Mucosa of stomach (tissue), 1 donor: Measurements from ENCODE around the gene IL1RAPL1.
"Not testable (repeated sequence)": the region's sequence is repeated elsewhere in the genome, so short reads cannot be mapped to it uniquely, and the experiment has no call there.

Source experiments
- H3K27me3 ChIP-seq: one replicate; pipeline ENCODE4 v1.7.0; 2013; ENCODE audit warnings: mild to moderate bottlenecking, low read length; ENCODE audit not compliant: control insufficient read depth, insufficient read depth
- H3K36me3 ChIP-seq: one replicate; pipeline ENCODE4 v1.7.0; 2013; ENCODE audit warnings: low read length; ENCODE audit not compliant: control insufficient read depth, insufficient read depth
- H3K4me1 ChIP-seq: one replicate; pipeline ENCODE4 v1.7.0; 2013; ENCODE audit warnings: mild to moderate bottlenecking, low read length; ENCODE audit not compliant: control insufficient read depth, insufficient read depth
- H3K4me3 ChIP-seq: one replicate; pipeline ENCODE4 v1.7.0; 2013; ENCODE audit warnings: low read length
- H3K9ac ChIP-seq: one replicate; pipeline ENCODE4 v1.7.0; 2013; ENCODE audit warnings: mild to moderate bottlenecking, low read length, moderate library complexity
- H3K9me3 ChIP-seq: one replicate; pipeline ENCODE4 v1.7.0; 2013; ENCODE audit warnings: mild to moderate bottlenecking, low read length, moderate library complexity; ENCODE audit not compliant: control insufficient read depth
- donor health status: Pancreatic carcinoma.

IL1RAPL1 gene

DNA sequence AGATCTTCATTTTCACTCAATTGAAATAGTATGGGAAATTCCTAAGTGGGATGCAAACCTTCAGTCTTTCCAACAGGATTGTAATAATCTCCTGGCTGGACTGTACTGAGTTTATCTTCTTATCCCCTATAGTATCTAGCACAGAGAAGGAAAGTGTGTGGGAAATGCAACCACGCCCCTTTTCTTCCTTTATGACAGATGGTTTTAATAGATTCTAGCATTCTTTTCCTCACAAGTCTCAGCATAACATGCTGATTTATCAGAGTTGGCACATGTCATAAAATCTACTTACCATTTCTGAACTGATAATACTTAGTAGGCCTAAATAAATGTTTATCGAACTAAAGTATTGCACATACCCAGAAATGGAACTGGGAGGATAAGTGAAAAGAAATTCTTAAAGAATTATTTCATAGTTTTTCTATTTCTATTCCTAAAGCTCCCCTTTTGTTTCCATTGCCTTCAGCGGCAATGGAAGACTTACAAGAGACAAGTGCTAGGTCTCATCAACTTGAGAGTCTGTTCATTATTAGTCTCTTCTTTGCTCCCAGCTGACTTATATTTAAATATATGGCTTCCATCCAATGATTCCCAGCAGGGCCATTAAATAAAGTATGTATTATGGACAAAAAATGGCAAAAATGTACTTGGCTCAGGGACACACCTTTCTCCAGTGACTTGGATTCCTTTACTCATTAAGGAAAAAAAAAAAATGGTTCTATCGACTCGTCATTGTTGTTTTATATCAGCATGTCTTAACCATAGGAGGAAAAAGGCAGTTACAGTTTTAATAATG lies 484.5 kb downstream of the IL1RAPL1 start:
- Histone ChIP-seq H3K4me3 (no peak overlapping the region), H3K9me3 (no peaks in the 10 kb centered on the region), H3K4me1 (no peaks in the 10 kb centered on the region), H3K36me3 (no peaks in the 10 kb centered on the region), H3K9ac (no peak overlapping the region), H3K27me3 (no peaks in the 10 kb centered on the region)

DNA sequence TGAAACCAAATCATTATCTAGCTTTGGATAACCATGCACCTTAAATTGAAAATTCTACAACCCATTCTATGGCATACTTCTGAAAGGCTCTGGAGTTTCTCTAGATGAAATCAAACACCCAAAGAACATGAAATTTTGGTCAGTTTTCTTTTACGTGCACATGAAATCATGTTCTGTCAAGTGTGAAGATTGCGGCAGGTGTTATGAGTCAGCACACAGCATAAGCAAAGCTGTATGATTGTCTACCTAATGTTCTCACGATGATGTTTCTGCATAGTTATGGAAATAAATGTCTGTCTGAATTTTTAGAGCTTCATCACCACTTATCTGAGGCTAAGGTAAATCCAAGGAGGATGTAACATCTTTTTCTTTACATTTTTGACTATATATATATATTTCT lies 495.3 kb downstream of the IL1RAPL1 start:
- no peaks in the 10 kb centered on the region for H3K9me3 ChIP-seq
- no peaks in the 10 kb centered on the region for H3K27me3 ChIP-seq
- no peaks in the 10 kb centered on the region for H3K4me1 ChIP-seq
- H3K9ac ChIP-seq, result no peak overlapping the region
- H3K36me3 ChIP-seq, result no peaks in the 10 kb centered on the region
- no peak overlapping the region for H3K4me3 ChIP-seq

DNA sequence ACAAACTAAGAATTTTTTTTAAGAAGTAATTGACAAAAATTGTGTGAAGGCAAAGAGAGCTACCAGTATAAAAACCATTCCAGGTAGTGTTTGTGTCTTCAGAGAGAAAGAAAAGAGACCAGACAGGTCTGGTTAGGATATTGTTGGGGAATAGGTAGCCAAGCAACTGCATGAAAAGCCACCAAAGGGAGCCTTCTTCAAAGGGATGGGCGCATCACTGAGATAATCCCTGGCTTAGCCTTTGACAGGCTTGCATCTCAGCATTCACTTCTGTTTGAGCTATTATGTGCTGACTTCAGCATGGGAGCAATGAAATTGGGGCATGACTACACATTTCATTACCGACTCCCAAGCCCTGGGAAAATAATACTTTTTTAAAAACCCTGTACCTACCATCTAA lies 496.6 kb downstream of the IL1RAPL1 start:
- Histone ChIP-seq H3K4me3 (no peak overlapping the region), H3K27me3 (no peaks in the 10 kb centered on the region), H3K9ac (no peak overlapping the region), H3K4me1 (no peaks in the 10 kb centered on the region), H3K36me3 (no peaks in the 10 kb centered on the region), H3K9me3 (no peaks in the 10 kb centered on the region)

DNA sequence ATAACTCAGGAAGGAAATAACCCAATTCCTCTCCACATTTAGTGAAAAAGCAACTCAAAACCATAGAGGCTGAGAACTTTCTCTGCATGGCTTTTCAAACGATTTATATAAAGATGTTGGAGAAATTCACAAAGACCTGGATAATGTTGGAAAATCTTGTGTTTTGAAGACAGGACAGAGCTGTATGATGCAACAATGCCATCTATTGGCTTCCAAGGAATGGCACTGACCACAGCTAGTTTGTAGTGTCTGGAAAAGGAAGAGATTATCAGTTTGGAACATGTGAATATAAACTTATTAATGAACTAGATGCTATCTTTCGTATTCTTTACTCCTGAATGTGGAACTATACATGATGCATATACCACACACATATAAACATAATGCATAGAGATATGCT lies 503.6 kb downstream of the IL1RAPL1 start:
- Histone ChIP-seq H3K4me1 (no peaks in the 10 kb centered on the region), H3K27me3 (no peaks in the 10 kb centered on the region), H3K4me3 (no peak overlapping the region), H3K9me3 (no peaks in the 10 kb centered on the region), H3K36me3 (no peaks in the 10 kb centered on the region), H3K9ac (no peak overlapping the region)

DNA sequence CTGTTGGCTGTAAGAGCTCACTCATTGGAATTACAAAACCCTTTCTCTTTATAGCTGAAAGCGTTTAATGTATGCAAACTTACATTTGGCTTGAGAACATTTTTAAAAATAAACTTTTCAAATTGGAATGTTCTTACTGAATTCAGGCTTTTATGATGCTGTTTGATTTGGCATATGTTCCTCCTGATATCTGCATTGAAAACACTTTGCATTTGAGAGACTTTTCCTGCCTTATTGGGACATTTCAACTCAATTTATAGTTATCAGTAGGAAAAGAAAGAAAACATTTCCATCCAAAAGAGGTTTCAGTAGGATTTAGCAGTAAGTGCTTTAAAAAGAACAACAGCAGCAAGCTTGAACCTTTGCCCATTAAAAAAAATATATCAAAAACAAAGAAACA lies 520.0 kb downstream of the IL1RAPL1 start:
- H3K4me1 ChIP-seq, result no peaks in the 10 kb centered on the region
- H3K9me3 ChIP-seq, result no peaks in the 10 kb centered on the region
- no peaks in the 10 kb centered on the region for H3K27me3 ChIP-seq
- no peak overlapping the region for H3K4me3 ChIP-seq
- H3K36me3 ChIP-seq, result no peaks in the 10 kb centered on the region
- H3K9ac ChIP-seq, result no peak overlapping the region

DNA sequence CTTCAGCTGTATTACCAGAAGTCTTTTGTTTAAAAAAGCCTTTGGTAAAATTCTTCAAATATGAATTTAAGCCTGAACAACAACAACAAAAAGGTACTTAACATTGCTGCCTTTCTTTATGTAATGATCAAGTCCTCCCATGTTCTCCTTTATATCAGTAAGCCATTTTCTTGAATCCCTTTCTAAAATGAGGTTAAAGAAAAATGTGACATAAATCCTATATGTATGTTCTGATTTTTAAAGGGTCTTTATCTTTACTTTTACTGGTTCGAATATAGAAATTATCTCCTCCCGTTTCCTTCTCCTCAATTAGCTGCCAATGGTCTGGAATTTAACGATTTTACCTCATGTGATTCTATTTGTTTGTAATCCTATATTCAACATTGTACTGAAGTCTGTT lies 522.8 kb downstream of the IL1RAPL1 start:
- H3K9me3 ChIP-seq, result no peaks in the 10 kb centered on the region
- no peaks in the 10 kb centered on the region for H3K4me1 ChIP-seq
- H3K9ac ChIP-seq, result no peak overlapping the region
- no peak overlapping the region for H3K4me3 ChIP-seq
- H3K27me3 ChIP-seq, result no peaks in the 10 kb centered on the region
- no peaks in the 10 kb centered on the region for H3K36me3 ChIP-seq

DNA sequence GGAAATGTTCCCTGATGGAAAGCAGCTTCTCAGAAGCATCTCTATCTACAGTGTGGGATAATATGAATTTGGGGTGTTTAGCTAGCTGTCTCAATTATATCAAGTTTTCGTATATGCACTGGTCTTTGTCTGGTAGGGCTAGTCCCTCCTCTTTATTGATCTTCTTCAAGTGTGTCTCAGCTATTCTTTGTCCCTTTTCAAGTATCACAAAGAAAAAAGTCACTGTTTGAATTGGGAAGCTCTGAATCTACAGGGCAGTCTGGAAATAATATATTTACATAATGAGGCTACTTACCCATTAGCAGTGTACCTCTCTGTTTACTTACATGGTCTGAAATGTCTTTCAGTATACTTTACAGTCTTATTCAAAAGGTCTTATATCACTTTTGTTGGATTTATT lies 526.0 kb downstream of the IL1RAPL1 start:
- no peaks in the 10 kb centered on the region for H3K9me3 ChIP-seq

DNA sequence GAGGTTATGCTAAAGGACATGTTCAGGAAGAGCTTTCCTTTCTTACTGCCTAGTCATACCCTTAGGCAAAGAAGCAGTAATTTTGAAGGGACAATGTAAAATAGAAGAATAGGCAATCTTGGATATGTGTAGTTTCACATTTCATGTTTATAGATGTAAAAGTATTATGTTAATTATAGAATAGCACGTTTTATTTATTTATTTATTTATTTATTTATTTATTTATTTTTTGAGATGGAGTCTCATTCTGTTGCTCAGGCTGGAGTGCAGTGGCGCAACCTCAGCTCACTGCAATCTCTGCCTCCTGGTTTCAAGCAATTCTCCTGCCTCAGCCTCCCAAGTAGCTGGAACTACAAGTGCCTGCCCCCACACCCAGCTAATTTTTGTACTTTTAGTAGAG lies 535.6 kb downstream of the IL1RAPL1 start:
- H3K27me3 ChIP-seq, H3K4me3 ChIP-seq, H3K9ac ChIP-seq, H3K4me1 ChIP-seq, H3K9me3 ChIP-seq, H3K36me3 ChIP-seq: not testable (repeated sequence)

More for the DNA sequence above, 526.0 kb downstream of the IL1RAPL1 start:
- Histone ChIP-seq H3K27me3 (no peaks in the 10 kb centered on the region), H3K4me3 (no peak overlapping the region), H3K36me3 (no peaks in the 10 kb centered on the region), H3K4me1 (no peaks in the 10 kb centered on the region), H3K9ac (no peak overlapping the region)

DNA sequence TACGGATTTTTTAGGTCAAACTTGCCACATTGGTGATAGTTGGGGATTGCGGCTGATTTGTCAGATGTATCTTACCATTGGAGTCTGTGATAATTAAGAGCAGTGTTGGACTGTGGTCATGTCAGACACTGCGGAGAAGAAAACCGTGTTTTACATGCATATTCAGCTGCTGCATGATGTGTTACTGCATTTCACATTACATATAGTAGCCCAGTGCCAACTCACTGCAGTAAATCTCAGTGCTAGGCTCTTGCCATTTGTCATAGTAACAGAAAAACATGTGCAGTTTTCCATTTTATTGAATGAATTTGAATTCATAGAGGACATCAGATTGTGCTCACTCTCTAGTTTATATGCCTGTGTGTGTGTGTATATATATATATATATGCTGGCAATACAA lies 543.7 kb downstream of the IL1RAPL1 start:
- no peaks in the 10 kb centered on the region for H3K27me3 ChIP-seq
- no peaks in the 10 kb centered on the region for H3K4me1 ChIP-seq
- no peaks in the 10 kb centered on the region for H3K36me3 ChIP-seq
- no peaks in the 10 kb centered on the region for H3K9me3 ChIP-seq
- no peak overlapping the region for H3K4me3 ChIP-seq
- no peak overlapping the region for H3K9ac ChIP-seq

DNA sequence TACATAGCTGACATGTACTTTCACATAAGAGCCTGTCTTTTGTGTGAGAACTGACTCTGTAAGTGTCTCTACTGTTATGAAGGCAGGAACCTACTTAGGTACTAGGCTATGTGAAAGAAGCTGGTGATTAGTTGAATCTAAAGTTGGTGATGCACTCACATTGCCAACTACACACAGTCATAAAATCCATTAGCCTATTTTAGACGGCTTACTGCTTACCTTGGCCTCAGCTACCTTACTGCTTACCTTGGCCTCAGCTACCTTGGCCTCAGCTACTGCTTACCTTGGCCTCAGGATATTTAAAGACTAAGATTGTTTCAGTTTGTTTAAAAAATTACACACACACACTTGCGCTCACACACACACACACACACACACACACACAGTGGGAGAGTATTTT lies 549.7 kb downstream of the IL1RAPL1 start:
- Histone ChIP-seq H3K9ac (no peak overlapping the region), H3K4me1 (no peaks in the 10 kb centered on the region), H3K4me3 (no peak overlapping the region), H3K36me3 (no peaks in the 10 kb centered on the region), H3K27me3 (no peaks in the 10 kb centered on the region), H3K9me3 (no peaks in the 10 kb centered on the region)

DNA sequence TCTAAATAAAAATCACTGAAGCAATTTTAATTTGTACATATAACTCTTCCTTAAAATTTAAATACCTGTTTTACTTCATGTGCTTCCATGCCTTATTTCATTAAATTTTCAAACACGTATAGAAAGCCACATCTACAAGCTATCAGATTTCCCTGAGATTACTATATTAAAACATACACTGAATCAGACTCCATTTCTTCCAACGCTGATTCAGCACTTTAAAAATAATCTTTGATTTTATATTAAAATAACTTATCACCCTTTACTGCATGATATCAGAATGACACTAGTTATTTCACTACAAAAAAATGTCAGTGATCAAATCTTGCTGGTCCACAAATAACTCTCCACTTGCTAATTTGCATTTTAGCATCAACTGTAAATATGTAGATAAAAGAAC lies 550.8 kb downstream of the IL1RAPL1 start:
- H3K9ac ChIP-seq, result no peak overlapping the region
- no peaks in the 10 kb centered on the region for H3K27me3 ChIP-seq
- no peaks in the 10 kb centered on the region for H3K36me3 ChIP-seq
- H3K4me3 ChIP-seq, result no peak overlapping the region
- H3K9me3 ChIP-seq, result no peaks in the 10 kb centered on the region
- H3K4me1 ChIP-seq, result no peaks in the 10 kb centered on the region

DNA sequence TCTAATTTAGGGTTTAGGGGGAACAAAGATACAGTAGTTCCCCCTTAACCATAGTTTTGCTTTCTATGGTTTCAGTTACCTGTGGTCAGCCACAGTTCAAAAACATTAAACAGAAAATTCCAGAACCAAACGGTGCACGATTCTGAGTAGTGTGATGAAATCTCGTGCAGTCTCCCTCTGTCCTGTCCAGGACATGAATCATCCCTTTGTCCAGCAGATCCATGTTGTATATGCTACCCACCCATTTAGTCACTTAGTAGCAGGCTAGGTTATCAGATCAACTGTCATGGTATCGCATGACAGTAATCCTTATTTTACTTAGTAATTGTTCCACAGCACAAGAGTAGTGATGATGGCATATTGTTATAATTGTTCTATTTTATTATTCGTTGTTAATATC lies 556.1 kb downstream of the IL1RAPL1 start:
- H3K36me3 ChIP-seq, result no peaks in the 10 kb centered on the region
- H3K27me3 ChIP-seq, result no peaks in the 10 kb centered on the region
- H3K4me3 ChIP-seq, result no peak overlapping the region
- H3K4me1 ChIP-seq, result no peaks in the 10 kb centered on the region
- H3K9ac ChIP-seq, result no peak overlapping the region
- H3K9me3 ChIP-seq, result no peaks in the 10 kb centered on the region

DNA sequence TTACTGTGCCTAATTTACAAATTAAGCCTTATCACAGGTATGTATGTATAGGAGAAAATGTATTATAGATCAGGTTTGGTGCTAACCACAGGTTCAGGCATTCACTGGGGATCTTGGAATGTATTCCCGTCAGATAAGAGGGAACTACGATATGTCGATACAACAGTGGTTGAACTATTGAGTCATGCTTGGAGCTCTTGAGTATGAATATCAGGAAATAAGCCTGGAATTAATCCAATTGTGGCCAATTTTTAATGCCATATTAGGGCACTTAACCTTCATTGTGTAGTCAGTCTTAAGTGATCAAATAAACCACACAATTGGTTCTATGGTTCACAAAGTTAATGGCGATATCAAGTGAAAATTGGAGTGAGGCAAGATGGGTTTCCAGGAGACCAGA lies 556.5 kb downstream of the IL1RAPL1 start:
- Histone ChIP-seq H3K4me3 (no peak overlapping the region), H3K9me3 (no peaks in the 10 kb centered on the region), H3K4me1 (no peaks in the 10 kb centered on the region), H3K36me3 (no peaks in the 10 kb centered on the region), H3K9ac (no peak overlapping the region), H3K27me3 (no peaks in the 10 kb centered on the region)
